ENCODE results near the gene SMYD1. TPM values are rescaled to one million over a fixed set of nuclear protein-coding genes. Genes with fewer than 3 reads are reported as not detected.

The SMYD1 gene
- total RNA-seq, 1 experiment from 2014 or later: not detected

DNA sequence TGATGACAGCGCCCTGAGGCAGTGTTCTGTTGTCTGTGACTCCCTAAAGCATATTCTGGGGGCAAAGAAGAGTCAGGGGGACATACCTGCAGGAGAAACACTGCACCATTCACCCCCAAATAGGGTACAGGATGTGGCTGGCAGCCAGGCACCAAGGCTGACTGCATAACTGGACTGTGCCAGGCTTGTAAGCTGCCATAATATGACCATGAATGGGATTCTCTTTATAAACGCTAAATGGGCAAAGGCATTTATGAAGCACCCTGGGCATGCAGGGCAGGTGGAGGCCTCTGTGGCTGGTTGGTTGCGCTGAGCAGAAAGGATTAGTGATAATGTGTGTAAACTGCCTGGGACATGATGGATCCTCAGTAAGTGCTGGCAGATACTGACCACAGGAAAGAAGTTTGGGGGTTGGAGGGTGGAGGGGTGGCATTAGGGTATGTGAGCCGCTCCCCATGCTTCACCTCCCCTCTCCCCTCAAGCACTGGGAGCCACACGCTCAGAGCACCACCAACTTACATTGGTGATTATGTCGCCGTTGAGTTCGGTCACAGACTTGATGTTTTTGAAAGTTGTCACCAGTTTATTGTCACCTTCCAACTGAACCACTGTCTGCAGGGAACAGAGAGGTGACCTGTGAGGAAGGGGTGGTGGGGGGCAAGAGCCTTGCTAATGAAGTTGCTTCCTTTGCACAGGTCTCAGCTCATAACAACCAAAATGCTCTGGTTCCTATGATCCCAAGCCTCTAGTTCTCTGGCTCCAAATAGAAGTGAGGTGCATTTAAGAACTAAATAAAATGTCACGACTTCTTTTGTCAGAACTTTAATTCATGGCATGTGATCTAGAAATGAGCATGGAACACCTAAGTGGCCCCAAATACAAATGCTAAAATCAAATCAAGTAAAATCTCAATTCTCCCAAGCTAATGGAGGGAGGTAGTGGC lies 56.6 kb downstream of the SMYD1 start:
- Histone ChIP-seq H2AFZ (ENCODE audit: low read depth, low read length, poor library complexity, severe bottlenecking) (no peak overlapping the region), H3K9ac (ENCODE audit: low read length) (no peak overlapping the region), H3K36me3 (ENCODE audit: control insufficient read depth in 1 of 2, insufficient read depth in 2 of 2, low read length in 2 of 2) (no peaks in the 10 kb centered on the region), H3K27ac (ENCODE audit: low read depth, low read length) (no peak overlapping the region), H3K79me2 (ENCODE audit: insufficient read depth, low read length) (no peaks in the 10 kb centered on the region), H3K9me3 (ENCODE audit: control insufficient read depth in 1 of 2, insufficient read depth in 1 of 2, low read depth in 1 of 2, low read length in 2 of 2) (no peaks in the 10 kb centered on the region), H3K27me3 (ENCODE audit: insufficient read depth, low read length) (peaks cover 12% of the 10 kb centered on the region; the same call in 1 of the 2 replicates), H3K9me2 (ENCODE audit: insufficient read depth) (no peaks in the 10 kb centered on the region), H3K4me1 (ENCODE audit: control insufficient read depth in 1 of 2, insufficient read depth in 2 of 2, low read length in 2 of 2) (no peaks in the 10 kb centered on the region), H3K4me3 (replicated peaks in 1 of 2; ENCODE audit: low read depth in 1 of 2, low read length in 2 of 2) (no peak overlapping the region), H4K20me1 (ENCODE audit: insufficient read depth) (no peaks in the 10 kb centered on the region), H3K4me2 (ENCODE audit: low read length) (no peak overlapping the region)
- intact Hi-C loops (cut with micrococcal nuclease): no loop called here
- ChIA-PET CTCF (no interaction called here), POLR2A (no interaction called here), RAD21 (ENCODE audit: low non-redundant PET in 1 of 2, low total read pairs in 2 of 2, uncharacterized antibody in 2 of 2, unreplicated experiment in 2 of 2) (no interaction called here)
- BruUV-seq (replicated peaks): no TSS peak
- no peak for TF ChIP-seq CEBPB (IDR thresholded peaks at IDR 0.05; ENCODE audit: low read depth)
- TF ChIP-seq POLR2A (IDR thresholded peaks at IDR 0.05; ENCODE audit: borderline replicate concordance, extremely low read depth, insufficient read depth, insufficient read length): no peak
- TF ChIP-seq EGR1 (IDR thresholded peaks at IDR 0.05; ENCODE audit: low read depth): no peak
- TF ChIP-seq, protein P1, sequence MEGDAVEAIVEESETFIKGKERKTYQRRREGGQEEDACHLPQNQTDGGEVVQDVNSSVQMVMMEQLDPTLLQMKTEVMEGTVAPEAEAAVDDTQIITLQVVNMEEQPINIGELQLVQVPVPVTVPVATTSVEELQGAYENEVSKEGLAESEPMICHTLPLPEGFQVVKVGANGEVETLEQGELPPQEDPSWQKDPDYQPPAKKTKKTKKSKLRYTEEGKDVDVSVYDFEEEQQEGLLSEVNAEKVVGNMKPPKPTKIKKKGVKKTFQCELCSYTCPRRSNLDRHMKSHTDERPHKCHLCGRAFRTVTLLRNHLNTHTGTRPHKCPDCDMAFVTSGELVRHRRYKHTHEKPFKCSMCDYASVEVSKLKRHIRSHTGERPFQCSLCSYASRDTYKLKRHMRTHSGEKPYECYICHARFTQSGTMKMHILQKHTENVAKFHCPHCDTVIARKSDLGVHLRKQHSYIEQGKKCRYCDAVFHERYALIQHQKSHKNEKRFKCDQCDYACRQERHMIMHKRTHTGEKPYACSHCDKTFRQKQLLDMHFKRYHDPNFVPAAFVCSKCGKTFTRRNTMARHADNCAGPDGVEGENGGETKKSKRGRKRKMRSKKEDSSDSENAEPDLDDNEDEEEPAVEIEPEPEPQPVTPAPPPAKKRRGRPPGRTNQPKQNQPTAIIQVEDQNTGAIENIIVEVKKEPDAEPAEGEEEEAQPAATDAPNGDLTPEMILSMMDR (IDR thresholded peaks at IDR 0.05 in 2 of 3, conservative IDR thresholded peaks at IDR 0.05 in 1 of 3; ENCODE audit: borderline replicate concordance in 1 of 3, insufficient read depth in 1 of 3, low read depth in 2 of 3, low read length in 2 of 3): no peak
- TF ChIP-seq, protein P2, sequence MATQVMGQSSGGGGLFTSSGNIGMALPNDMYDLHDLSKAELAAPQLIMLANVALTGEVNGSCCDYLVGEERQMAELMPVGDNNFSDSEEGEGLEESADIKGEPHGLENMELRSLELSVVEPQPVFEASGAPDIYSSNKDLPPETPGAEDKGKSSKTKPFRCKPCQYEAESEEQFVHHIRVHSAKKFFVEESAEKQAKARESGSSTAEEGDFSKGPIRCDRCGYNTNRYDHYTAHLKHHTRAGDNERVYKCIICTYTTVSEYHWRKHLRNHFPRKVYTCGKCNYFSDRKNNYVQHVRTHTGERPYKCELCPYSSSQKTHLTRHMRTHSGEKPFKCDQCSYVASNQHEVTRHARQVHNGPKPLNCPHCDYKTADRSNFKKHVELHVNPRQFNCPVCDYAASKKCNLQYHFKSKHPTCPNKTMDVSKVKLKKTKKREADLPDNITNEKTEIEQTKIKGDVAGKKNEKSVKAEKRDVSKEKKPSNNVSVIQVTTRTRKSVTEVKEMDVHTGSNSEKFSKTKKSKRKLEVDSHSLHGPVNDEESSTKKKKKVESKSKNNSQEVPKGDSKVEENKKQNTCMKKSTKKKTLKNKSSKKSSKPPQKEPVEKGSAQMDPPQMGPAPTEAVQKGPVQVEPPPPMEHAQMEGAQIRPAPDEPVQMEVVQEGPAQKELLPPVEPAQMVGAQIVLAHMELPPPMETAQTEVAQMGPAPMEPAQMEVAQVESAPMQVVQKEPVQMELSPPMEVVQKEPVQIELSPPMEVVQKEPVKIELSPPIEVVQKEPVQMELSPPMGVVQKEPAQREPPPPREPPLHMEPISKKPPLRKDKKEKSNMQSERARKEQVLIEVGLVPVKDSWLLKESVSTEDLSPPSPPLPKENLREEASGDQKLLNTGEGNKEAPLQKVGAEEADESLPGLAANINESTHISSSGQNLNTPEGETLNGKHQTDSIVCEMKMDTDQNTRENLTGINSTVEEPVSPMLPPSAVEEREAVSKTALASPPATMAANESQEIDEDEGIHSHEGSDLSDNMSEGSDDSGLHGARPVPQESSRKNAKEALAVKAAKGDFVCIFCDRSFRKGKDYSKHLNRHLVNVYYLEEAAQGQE (IDR thresholded peaks at IDR 0.05; ENCODE audit: low read depth): no peak
- TF ChIP-seq EZH2 (IDR thresholded peaks at IDR 0.05): no peak
- TF ChIP-seq, protein P3, sequence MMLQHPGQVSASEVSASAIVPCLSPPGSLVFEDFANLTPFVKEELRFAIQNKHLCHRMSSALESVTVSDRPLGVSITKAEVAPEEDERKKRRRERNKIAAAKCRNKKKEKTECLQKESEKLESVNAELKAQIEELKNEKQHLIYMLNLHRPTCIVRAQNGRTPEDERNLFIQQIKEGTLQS (IDR thresholded peaks at IDR 0.05): no peak
- TF ChIP-seq, protein P4, sequence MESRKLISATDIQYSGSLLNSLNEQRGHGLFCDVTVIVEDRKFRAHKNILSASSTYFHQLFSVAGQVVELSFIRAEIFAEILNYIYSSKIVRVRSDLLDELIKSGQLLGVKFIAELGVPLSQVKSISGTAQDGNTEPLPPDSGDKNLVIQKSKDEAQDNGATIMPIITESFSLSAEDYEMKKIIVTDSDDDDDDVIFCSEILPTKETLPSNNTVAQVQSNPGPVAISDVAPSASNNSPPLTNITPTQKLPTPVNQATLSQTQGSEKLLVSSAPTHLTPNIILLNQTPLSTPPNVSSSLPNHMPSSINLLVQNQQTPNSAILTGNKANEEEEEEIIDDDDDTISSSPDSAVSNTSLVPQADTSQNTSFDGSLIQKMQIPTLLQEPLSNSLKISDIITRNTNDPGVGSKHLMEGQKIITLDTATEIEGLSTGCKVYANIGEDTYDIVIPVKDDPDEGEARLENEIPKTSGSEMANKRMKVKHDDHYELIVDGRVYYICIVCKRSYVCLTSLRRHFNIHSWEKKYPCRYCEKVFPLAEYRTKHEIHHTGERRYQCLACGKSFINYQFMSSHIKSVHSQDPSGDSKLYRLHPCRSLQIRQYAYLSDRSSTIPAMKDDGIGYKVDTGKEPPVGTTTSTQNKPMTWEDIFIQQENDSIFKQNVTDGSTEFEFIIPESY (IDR thresholded peaks at IDR 0.05; ENCODE audit: extremely low read depth, insufficient replicate concordance, low read length): no peak
- TF ChIP-seq YY1 (IDR thresholded peaks at IDR 0.05; ENCODE audit: extremely low read depth, insufficient replicate concordance, low read depth, low read length): no peak
- TF ChIP-seq ZNF274 (IDR thresholded peaks at IDR 0.05; ENCODE audit: low read depth, low read length): no peak
- no peak for TF ChIP-seq TCF7L2 (IDR thresholded peaks at IDR 0.05; ENCODE audit: borderline replicate concordance, extremely low read depth, insufficient read depth, insufficient read length)
- TF ChIP-seq RAD21 (IDR thresholded peaks at IDR 0.05; ENCODE audit: low read depth): no peak
- TF ChIP-seq FOSL1 (IDR thresholded peaks at IDR 0.05; ENCODE audit: low read depth): no peak
- no peak for TF ChIP-seq SRF (IDR thresholded peaks at IDR 0.05; ENCODE audit: low read depth)
- ATAC-seq (no peak), DNase-seq (ENCODE audit: low read depth, low spot score) (no peak)

All from HCT116 (cell line).